Tibial nerve (tissue), 3 donors: ENCODE results near the gene NDUFB6.

Experiments used
- POLR2A ChIP-seq, 2 donors: fragments of 450-650 bp; IDR thresholded peaks; one replicate each; pipeline ENCODE4 v1.6.1; 2017; ENCODE audit warnings: antibody characterized with exemption in 2 of 2, mild to moderate bottlenecking in 2 of 2, moderate library complexity in 2 of 2
- TF ChIP-seq, protein P1 (sequence below), 5 experiments: fragments of 200-600 bp in 3 of 5; fragments of 450-650 bp in 2 of 5; sonication (generic) in 3 of 5; IDR thresholded peaks; one replicate each; pipeline ENCODE4 v1.5.1; 2016 to 2019; ENCODE audit warnings: antibody characterized with exemption in 5 of 5, mild to moderate bottlenecking in 3 of 5, moderate library complexity in 2 of 5

DNA sequence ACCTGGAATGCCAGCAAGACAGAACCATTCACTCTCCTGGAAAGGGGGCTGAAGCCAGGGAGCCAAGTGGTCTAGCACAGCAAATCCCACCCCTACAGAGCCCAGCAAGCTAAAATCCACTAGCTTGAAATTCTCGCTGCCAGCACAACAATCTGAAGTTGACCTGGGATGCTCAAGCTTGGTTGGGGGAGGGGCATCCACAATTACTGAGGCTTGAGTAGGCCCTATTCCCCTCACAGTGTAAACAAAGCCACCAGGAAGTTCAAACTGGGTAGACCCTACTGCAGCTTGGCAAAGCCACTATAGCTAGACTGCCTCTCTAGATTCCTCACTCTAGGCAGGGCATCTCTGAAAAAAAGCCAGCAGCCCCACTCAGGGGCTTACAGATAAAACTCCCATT is 64.2 kb downstream of the NDUFB6 start:
- TF ChIP-seq, protein P1, sequence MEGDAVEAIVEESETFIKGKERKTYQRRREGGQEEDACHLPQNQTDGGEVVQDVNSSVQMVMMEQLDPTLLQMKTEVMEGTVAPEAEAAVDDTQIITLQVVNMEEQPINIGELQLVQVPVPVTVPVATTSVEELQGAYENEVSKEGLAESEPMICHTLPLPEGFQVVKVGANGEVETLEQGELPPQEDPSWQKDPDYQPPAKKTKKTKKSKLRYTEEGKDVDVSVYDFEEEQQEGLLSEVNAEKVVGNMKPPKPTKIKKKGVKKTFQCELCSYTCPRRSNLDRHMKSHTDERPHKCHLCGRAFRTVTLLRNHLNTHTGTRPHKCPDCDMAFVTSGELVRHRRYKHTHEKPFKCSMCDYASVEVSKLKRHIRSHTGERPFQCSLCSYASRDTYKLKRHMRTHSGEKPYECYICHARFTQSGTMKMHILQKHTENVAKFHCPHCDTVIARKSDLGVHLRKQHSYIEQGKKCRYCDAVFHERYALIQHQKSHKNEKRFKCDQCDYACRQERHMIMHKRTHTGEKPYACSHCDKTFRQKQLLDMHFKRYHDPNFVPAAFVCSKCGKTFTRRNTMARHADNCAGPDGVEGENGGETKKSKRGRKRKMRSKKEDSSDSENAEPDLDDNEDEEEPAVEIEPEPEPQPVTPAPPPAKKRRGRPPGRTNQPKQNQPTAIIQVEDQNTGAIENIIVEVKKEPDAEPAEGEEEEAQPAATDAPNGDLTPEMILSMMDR (IDR thresholded peaks at IDR 0.05) = no peak
- TF ChIP-seq POLR2A (IDR thresholded peaks at IDR 0.05) = no peak
